PC-9 (cell line): ENCODE measurements around the gene PRKAG2. TPM values are rescaled to one million over a fixed set of nuclear protein-coding genes. Genes with fewer than 3 reads are reported as not detected.

Experiments
- BruUV-seq: library from RNA; stranded (reverse); fragments of 400-500 nt; replicated peaks from 2 replicates; lab custom pipeline; 2021; lab: Mats Ljungman, UMichigan
- CTCF ChIA-PET: fragments of 300-600 bp; sonication (Branson Sonifier 250); formaldehyde crosslinking; loops from one replicate; lab custom pipeline; 2022; ENCODE audit warnings: antibody characterized with exemption; lab: Charles Lee
- POLR2A ChIA-PET: fragments of 300-600 bp; sonication (Branson Sonifier 250); formaldehyde crosslinking; loops from one replicate; lab custom pipeline; 2022; ENCODE audit warnings: antibody characterized with exemption; ENCODE audit not compliant: unreplicated experiment; lab: Charles Lee
- DNase-seq, 2 experiments: peaks; one replicate each; pipeline versions ENCODE4 v3.0.0 to v3.0.0-alpha.2; 2015 to 2022; ENCODE audit warnings: mixed read lengths in 1 of 2
- H2AFZ ChIP-seq: fragments of 200-600 bp; sonication (generic); 2 replicates; pipeline ENCODE4 v1.8.1; 2017; ENCODE audit warnings: antibody characterized with exemption
- H3F3A ChIP-seq: fragments of 200-600 bp; sonication (generic); 2 replicates; pipeline ENCODE4 v1.8.1; 2017; ENCODE audit warnings: antibody characterized with exemption, mild to moderate bottlenecking, low read depth; ENCODE audit not compliant: insufficient read depth
- H3K27ac ChIP-seq: fragments of 200-600 bp; sonication (generic); 2 replicates; pipeline ENCODE4 v1.6.1; 2016; ENCODE audit warnings: mixed run types
- H3K27me3 ChIP-seq: fragments of 200-600 bp; sonication (generic); 2 replicates; pipeline ENCODE4 v1.6.1; 2016; ENCODE audit warnings: low read depth, mixed run types; ENCODE audit not compliant: insufficient read depth
- H3K36me3 ChIP-seq: fragments of 200-600 bp; sonication (generic); 2 replicates; pipeline ENCODE4 v1.6.1; 2016; ENCODE audit warnings: low read depth, mixed run types
- H3K4me1 ChIP-seq: fragments of 200-600 bp; sonication (generic); replicated peaks from 2 replicates; pipeline ENCODE4 v1.6.1; 2016; ENCODE audit warnings: mixed run types; ENCODE audit not compliant: insufficient read depth
- H3K4me2 ChIP-seq: fragments of 200-600 bp; sonication (generic); 2 replicates; pipeline ENCODE4 v1.6.1; 2017; ENCODE audit warnings: mixed run types
- H3K4me3 ChIP-seq: fragments of 200-600 bp; sonication (generic); 2 replicates; pipeline ENCODE4 v1.6.1; 2016; ENCODE audit warnings: mixed run types
- H3K79me2 ChIP-seq: fragments of 200-600 bp; sonication (generic); 2 replicates; pipeline ENCODE4 v1.6.1; 2017; ENCODE audit warnings: low read depth, mixed run types
- H3K9me2 ChIP-seq: fragments of 200-600 bp; sonication (generic); 2 replicates; pipeline ENCODE4 v1.8.1; 2017; ENCODE audit warnings: mild to moderate bottlenecking; ENCODE audit not compliant: insufficient read depth
- H3K9me3 ChIP-seq: fragments of 200-600 bp; sonication (generic); 2 replicates; pipeline ENCODE4 v1.8.1; 2016; ENCODE audit warnings: low read depth; ENCODE audit not compliant: insufficient read depth
- H4K20me1 ChIP-seq: fragments of 200-600 bp; sonication (generic); 2 replicates; pipeline ENCODE4 v1.8.1; 2017; ENCODE audit not compliant: insufficient read depth
- EZH2 ChIP-seq: fragments of 200-600 bp; sonication (generic); IDR thresholded peaks from 2 replicates; pipeline ENCODE4 v1.8.0; 2017; ENCODE audit warnings: antibody characterized with exemption, low read depth
- intact Hi-C: fragments of 100-400 bp; cut with micrococcal nuclease; formaldehyde crosslinking; loops from one replicate; pipeline ENCODE4 v1.10.0; 2022; ENCODE audit not compliant: unreplicated experiment
- total RNA-seq: library from RNA; stranded (reverse); gene quantifications from 2 replicates; pipeline ENCODE4 v1.2.3, GENCODE V29; 2021
- TF ChIP-seq, protein P1 (sequence below): fragments of 200-600 bp; sonication (generic); conservative IDR thresholded peaks from 2 replicates; pipeline ENCODE4 v1.6.1; 2017; ENCODE audit warnings: mixed run types, antibody characterized with exemption, mild to moderate bottlenecking, moderate library complexity

Gene PRKAG2
- total RNA-seq, 1 experiment from 2014 or later: 37.3 TPM

DNA sequence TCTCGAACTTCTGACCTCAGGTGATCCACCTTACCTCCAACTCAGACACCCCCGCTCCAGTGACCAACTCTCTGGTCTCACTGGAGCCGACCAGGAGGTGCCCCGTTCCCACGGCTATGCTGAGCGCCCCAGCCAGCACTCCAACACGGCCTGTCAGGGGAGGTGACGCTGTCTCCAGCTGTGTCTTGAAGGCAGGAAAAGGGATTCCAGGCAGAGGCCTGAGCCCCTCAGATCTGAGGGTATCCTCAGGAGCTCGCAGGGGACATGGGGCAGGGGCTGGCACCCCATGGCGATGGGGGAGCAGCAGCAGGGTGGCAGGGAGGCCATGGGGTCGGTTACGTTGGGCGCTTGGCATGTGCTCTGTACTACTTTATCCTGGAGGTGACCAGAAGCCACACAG lies 262.9 kb downstream of the PRKAG2 start:
- Histone ChIP-seq H3K4me2 (no peak overlapping the region), H3K79me2 (peaks cover 21% of the 10 kb centered on the region), H3K4me3 (no peak overlapping the region), H3F3A (peaks cover 7% of the 10 kb centered on the region), H2AFZ (no peak overlapping the region), H3K9me3 (no peaks in the 10 kb centered on the region), H3K4me1 (peaks cover 1% of the 10 kb centered on the region), H4K20me1 (peaks cover 3% of the 10 kb centered on the region), H3K36me3 (no peaks in the 10 kb centered on the region), H3K9me2 (no peaks in the 10 kb centered on the region), H3K27ac (no peak overlapping the region), H3K27me3 (no peaks in the 10 kb centered on the region)
- TF ChIP-seq, protein P1, sequence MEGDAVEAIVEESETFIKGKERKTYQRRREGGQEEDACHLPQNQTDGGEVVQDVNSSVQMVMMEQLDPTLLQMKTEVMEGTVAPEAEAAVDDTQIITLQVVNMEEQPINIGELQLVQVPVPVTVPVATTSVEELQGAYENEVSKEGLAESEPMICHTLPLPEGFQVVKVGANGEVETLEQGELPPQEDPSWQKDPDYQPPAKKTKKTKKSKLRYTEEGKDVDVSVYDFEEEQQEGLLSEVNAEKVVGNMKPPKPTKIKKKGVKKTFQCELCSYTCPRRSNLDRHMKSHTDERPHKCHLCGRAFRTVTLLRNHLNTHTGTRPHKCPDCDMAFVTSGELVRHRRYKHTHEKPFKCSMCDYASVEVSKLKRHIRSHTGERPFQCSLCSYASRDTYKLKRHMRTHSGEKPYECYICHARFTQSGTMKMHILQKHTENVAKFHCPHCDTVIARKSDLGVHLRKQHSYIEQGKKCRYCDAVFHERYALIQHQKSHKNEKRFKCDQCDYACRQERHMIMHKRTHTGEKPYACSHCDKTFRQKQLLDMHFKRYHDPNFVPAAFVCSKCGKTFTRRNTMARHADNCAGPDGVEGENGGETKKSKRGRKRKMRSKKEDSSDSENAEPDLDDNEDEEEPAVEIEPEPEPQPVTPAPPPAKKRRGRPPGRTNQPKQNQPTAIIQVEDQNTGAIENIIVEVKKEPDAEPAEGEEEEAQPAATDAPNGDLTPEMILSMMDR: no peak
- no TSS peak for BruUV-seq
- CTCF ChIA-PET: no interaction called here
- intact Hi-C loops: no loop called here
- DNase-seq: no peak
- POLR2A ChIA-PET: no interaction called here

DNA sequence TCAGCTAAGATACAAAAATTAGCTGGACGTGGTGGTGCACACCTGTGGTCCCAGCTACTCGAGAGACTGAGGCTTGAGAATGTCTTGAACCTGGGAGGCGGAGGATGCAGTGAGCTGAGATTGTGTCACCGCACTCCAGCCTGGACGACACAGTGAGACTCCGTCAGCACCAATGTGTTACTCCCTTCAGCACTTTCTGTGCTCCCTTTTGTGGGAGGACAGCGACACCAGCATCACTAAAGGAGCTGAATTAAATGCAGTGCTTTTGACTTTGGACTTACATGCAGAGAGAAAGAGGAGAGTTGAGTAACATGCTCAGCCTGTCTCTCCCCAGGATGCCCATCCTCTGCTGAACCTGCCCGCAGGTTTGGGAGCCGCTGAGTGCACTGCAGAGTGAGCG lies 265.0 kb downstream of the PRKAG2 start:
- no peak overlapping the region for H3K27ac ChIP-seq
- H3K27me3 ChIP-seq: no peaks in the 10 kb centered on the region
- H3K79me2 ChIP-seq: peaks cover 27% of the 10 kb centered on the region; the same call in 1 of the 2 replicates
- BruUV-seq: no TSS peak
- peaks cover 3% of the 10 kb centered on the region for H4K20me1 ChIP-seq
- ChIA-PET CTCF (no interaction called here), POLR2A (no interaction called here)
- H3K9me3 ChIP-seq: no peaks in the 10 kb centered on the region
- no peaks in the 10 kb centered on the region for H3K36me3 ChIP-seq
- H3K4me2 ChIP-seq: no peak overlapping the region
- intact Hi-C loops: no loop called here
- no peak for TF ChIP-seq EZH2
- TF ChIP-seq, protein P1: no peak
- H3K4me3 ChIP-seq: no peak overlapping the region
- no peaks in the 10 kb centered on the region for H3K9me2 ChIP-seq
- H3K4me1 ChIP-seq: peaks cover 23% of the 10 kb centered on the region
- peaks cover 27% of the 10 kb centered on the region for H3F3A ChIP-seq
- DNase-seq: no peak
- H2AFZ ChIP-seq: no peak overlapping the region

DNA sequence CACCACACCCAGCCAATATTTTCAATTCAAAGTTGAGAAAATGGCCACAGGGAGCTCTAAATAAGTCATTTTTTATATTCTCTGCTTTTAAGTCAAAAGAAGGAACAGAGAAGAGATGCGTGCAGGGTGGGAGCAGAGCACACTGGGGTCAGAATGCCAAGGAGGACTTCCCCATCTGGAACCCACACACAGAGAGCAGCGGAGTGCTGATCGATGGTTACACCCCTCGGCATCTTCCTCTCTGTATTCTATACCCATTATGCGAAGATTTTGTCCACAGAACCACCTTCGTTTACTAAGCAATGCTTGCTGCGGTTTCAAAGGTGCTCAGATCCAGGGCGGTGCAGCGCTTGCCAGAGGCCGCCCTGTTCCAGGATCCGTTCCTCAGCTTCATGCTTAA lies 265.9 kb downstream of the PRKAG2 start:
- Histone ChIP-seq H3K27me3 (no peaks in the 10 kb centered on the region), H3K4me1 (peaks cover 27% of the 10 kb centered on the region), H3K9me2 (no peaks in the 10 kb centered on the region), H3K27ac (no peak overlapping the region), H3K36me3 (no peaks in the 10 kb centered on the region), H3K79me2 (peaks cover 35% of the 10 kb centered on the region), H3K4me2 (no peak overlapping the region), H4K20me1 (peaks cover 3% of the 10 kb centered on the region), H3K9me3 (no peaks in the 10 kb centered on the region), H3K4me3 (no peak overlapping the region), H2AFZ (no peak overlapping the region), H3F3A (peaks cover 32% of the 10 kb centered on the region)
- POLR2A ChIA-PET: no interaction called here
- no peak for DNase-seq
- no TSS peak for BruUV-seq
- no peak for TF ChIP-seq EZH2
- TF ChIP-seq, protein P1: no peak
- intact Hi-C loops: no loop called here
- CTCF ChIA-PET: no interaction called here
